ENCODE data around the gene FCRL5.

The FCRL5 gene

DNA sequence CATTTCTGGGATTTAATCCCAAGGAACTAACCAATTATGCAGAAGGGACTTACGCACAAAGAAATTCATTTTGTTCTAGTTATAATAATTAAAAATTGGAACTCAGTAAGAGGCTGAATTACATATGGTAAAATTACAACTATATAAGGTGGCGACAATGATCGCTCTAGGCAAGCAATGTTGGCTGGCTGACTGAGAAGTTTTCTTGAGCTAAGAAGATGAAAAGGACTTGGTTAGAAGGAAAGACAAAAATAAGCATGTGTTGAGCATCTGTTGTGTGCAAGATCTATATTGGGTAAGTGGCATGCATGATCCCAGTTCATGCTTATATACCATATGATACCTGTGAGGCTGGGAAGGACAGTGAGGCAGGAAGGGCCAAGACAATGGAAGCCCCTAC lies 80.8 kb downstream of the FCRL5 start:
- no peak overlapping the region for H3K4me3 ChIP-seq (replicated peaks; ENCODE audit: low read depth, low read length)
- TF ChIP-seq, protein P1, sequence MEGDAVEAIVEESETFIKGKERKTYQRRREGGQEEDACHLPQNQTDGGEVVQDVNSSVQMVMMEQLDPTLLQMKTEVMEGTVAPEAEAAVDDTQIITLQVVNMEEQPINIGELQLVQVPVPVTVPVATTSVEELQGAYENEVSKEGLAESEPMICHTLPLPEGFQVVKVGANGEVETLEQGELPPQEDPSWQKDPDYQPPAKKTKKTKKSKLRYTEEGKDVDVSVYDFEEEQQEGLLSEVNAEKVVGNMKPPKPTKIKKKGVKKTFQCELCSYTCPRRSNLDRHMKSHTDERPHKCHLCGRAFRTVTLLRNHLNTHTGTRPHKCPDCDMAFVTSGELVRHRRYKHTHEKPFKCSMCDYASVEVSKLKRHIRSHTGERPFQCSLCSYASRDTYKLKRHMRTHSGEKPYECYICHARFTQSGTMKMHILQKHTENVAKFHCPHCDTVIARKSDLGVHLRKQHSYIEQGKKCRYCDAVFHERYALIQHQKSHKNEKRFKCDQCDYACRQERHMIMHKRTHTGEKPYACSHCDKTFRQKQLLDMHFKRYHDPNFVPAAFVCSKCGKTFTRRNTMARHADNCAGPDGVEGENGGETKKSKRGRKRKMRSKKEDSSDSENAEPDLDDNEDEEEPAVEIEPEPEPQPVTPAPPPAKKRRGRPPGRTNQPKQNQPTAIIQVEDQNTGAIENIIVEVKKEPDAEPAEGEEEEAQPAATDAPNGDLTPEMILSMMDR (IDR thresholded peaks at IDR 0.05; ENCODE audit: insufficient read depth, low read length, poor library complexity, severe bottlenecking): no peak
- DNase-seq (ENCODE audit: extremely low read depth, insufficient read length): no peak
- H3K36me3 ChIP-seq (ENCODE audit: control insufficient read depth, insufficient read depth, low read length): no peaks in the 10 kb centered on the region
- H3K27me3 ChIP-seq (replicated peaks; ENCODE audit: control insufficient read depth, insufficient read depth, low read length): no peaks in the 10 kb centered on the region

- Histone ChIP-seq H3K27me3 (replicated peaks; ENCODE audit: control insufficient read depth, insufficient read depth, low read length) (no peaks in the 10 kb centered on the region), H3K36me3 (ENCODE audit: control insufficient read depth, insufficient read depth, low read length) (no peaks in the 10 kb centered on the region), H3K4me3 (replicated peaks; ENCODE audit: low read depth, low read length) (no peak overlapping the region)
- TF ChIP-seq, protein P1 (IDR thresholded peaks at IDR 0.05; ENCODE audit: insufficient read depth, low read length, poor library complexity, severe bottlenecking): no peak
- no peak for DNase-seq (ENCODE audit: extremely low read depth, insufficient read length)
Observed at GRCh38 chr1:157469752-157470675, 82.3 kb downstream of the FCRL5 start.

- TF ChIP-seq, protein P1 (IDR thresholded peaks at IDR 0.05; ENCODE audit: insufficient read depth, low read length, poor library complexity, severe bottlenecking): no peak
- DNase-seq (ENCODE audit: extremely low read depth, insufficient read length): no peak
- no peak overlapping the region for H3K4me3 ChIP-seq (replicated peaks; ENCODE audit: low read depth, low read length)
- no peaks in the 10 kb centered on the region for H3K27me3 ChIP-seq (replicated peaks; ENCODE audit: control insufficient read depth, insufficient read depth, low read length)
- no peaks in the 10 kb centered on the region for H3K36me3 ChIP-seq (ENCODE audit: control insufficient read depth, insufficient read depth, low read length)
Observed at GRCh38 chr1:157469300-157469699, 83.0 kb downstream of the FCRL5 start.

GRCh38 chr1:157466011-157466410 lies 86.3 kb downstream of the FCRL5 start:
- Histone ChIP-seq H3K4me3 (replicated peaks; ENCODE audit: low read depth, low read length) (no peak overlapping the region), H3K27me3 (replicated peaks; ENCODE audit: control insufficient read depth, insufficient read depth, low read length) (no peaks in the 10 kb centered on the region; the same call in 1 of the 2 replicates), H3K36me3 (ENCODE audit: control insufficient read depth, insufficient read depth, low read length) (no peaks in the 10 kb centered on the region)
- no peak for DNase-seq (ENCODE audit: extremely low read depth, insufficient read length)
- TF ChIP-seq, protein P1 (IDR thresholded peaks at IDR 0.05; ENCODE audit: insufficient read depth, low read length, poor library complexity, severe bottlenecking): no peak
